Sigmoid colon (tissue), 4 donors: ENCODE measurements around the gene STX2.

ENCODE experiments used
- POLR2A ChIP-seq, 2 donors: fragments of 450-650 bp; IDR thresholded peaks; one replicate each; pipeline ENCODE4 v1.6.1; 2016; ENCODE audit warnings: antibody characterized with exemption in 2 of 2, mild to moderate bottlenecking in 2 of 2, moderate library complexity in 2 of 2
- POLR2AphosphoS5 ChIP-seq, 4 donors: sonication (generic); formaldehyde crosslinking; IDR thresholded peaks; one replicate each; pipeline ENCODE4 v1.6.1; 2017; ENCODE audit warnings: antibody characterized with exemption in 4 of 4

- no peak for TF ChIP-seq POLR2AphosphoS5 (IDR thresholded peaks at IDR 0.05)
- no peak for TF ChIP-seq POLR2A (IDR thresholded peaks at IDR 0.05)
These were observed 20.1 kb downstream of the STX2 start for GRCh38 chr12:130818635-130819576.
